Measurements from ENCODE around the gene GJC1. TPM values are rescaled to one million over a fixed set of nuclear protein-coding genes. Genes with fewer than 3 reads are reported as not detected.

Gene GJC1
- total RNA-seq, 6 experiments from 2014 or later, result 47.3 to 71.3 (median 59.3) TPM

DNA sequence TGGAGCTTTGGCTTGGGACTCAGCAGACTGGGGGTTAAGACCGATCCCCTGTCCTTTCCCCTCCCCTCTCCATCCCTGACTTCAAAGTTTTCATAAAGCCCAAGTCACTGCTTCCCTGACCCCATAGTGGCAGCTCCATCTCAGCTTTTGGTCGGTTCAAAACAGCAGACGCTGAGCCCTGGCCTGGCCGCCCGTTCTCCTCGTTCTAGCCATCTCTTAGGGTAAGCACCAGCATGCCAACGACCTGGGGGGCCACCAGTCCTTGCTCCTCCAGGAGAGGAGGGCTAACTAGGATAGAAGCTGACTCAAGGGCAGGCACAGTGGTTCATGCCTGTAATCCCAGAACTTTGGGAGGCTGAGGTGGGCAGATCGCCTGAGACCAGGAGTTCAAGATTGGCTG lies 16.1 kb upstream of the GJC1 start:
- Mint-ChIP-seq H3K27ac (no peak overlapping the region), H3K9me3 (no peaks in the 10 kb centered on the region), H3K27me3 (ENCODE audit: insufficient read depth) (no peaks in the 10 kb centered on the region; the same call in 1 of the 2 replicates)

DNA sequence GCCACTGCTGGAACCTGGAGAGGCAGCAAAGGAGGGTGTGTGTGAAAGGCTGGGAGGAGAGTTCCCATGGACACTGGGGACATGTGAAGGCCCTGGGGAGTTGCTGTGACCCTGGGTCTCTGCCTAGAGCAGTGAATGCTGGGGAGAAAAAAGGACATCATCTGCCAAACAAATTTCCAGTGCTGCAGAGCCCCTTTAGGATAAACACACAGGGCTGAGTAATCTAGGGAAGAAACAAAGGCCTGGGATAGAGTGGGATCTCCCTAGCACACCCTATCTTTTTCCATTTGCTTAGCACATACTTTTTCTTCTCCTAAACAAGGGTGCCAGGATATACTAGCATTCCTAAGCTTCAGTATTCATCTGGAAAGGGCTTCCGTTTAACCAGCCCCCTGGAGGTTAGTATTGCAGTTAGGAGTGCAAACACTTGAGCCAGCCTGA lies 14.3 kb upstream of the GJC1 start:
- H3K9me3 Mint-ChIP-seq, result no peaks in the 10 kb centered on the region
- peaks cover 19% of the 10 kb centered on the region for H3K4me1 Mint-ChIP-seq (ENCODE audit: low read depth)
- H3K27ac Mint-ChIP-seq, result peak overlapping the region; percentile 36; the same call in 1 of the 2 replicates
- TF ChIP-seq, protein P1, sequence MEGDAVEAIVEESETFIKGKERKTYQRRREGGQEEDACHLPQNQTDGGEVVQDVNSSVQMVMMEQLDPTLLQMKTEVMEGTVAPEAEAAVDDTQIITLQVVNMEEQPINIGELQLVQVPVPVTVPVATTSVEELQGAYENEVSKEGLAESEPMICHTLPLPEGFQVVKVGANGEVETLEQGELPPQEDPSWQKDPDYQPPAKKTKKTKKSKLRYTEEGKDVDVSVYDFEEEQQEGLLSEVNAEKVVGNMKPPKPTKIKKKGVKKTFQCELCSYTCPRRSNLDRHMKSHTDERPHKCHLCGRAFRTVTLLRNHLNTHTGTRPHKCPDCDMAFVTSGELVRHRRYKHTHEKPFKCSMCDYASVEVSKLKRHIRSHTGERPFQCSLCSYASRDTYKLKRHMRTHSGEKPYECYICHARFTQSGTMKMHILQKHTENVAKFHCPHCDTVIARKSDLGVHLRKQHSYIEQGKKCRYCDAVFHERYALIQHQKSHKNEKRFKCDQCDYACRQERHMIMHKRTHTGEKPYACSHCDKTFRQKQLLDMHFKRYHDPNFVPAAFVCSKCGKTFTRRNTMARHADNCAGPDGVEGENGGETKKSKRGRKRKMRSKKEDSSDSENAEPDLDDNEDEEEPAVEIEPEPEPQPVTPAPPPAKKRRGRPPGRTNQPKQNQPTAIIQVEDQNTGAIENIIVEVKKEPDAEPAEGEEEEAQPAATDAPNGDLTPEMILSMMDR (IDR thresholded peaks at IDR 0.05), result peak; percentile 40
- no peak for DNase-seq
- H3K4me3 Mint-ChIP-seq, result no peak overlapping the region
- H3K36me3 Mint-ChIP-seq (ENCODE audit: low read depth), result no peaks in the 10 kb centered on the region
- peaks cover 2% of the 10 kb centered on the region for H3K27me3 Mint-ChIP-seq (ENCODE audit: insufficient read depth)

More for the DNA sequence above, 16.1 kb upstream of the GJC1 start:
- Mint-ChIP-seq H3K36me3 (ENCODE audit: low read depth) (peaks cover 11% of the 10 kb centered on the region), H3K4me3 (no peak overlapping the region), H3K4me1 (ENCODE audit: low read depth) (peaks cover 19% of the 10 kb centered on the region)
- TF ChIP-seq, protein P1 (IDR thresholded peaks at IDR 0.05), result no peak
- DNase-seq, result no peak

DNA sequence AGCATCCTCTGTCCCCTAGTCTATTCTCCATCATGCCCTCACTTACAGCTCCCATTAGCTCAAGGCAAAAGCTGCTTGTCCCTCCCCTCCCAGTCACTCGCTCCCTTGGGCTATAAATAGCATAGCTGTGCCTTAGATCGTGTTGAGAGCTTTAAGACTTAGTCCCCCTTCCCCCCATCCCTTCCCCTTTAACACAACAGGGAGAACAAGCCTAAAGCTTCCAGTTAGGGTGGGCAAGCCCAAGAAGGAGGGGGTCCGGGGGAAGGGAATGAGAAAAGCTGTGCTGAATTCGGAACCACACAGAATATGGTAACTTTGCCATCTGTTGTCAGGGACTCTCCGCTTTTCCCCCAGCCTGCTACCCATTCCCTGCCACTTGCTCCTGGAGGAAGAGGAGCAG lies 12.7 kb upstream of the GJC1 start:
- H3K27ac Mint-ChIP-seq, result no peak overlapping the region
- no peaks in the 10 kb centered on the region for H3K9me3 Mint-ChIP-seq
- peaks cover 3% of the 10 kb centered on the region for H3K27me3 Mint-ChIP-seq (ENCODE audit: insufficient read depth)
- no peak for DNase-seq
- H3K36me3 Mint-ChIP-seq (ENCODE audit: low read depth), result no peaks in the 10 kb centered on the region
- H3K4me3 Mint-ChIP-seq, result no peak overlapping the region
- peaks cover 19% of the 10 kb centered on the region for H3K4me1 Mint-ChIP-seq (ENCODE audit: low read depth)
- TF ChIP-seq, protein P1 (IDR thresholded peaks at IDR 0.05), result no peak

DNA sequence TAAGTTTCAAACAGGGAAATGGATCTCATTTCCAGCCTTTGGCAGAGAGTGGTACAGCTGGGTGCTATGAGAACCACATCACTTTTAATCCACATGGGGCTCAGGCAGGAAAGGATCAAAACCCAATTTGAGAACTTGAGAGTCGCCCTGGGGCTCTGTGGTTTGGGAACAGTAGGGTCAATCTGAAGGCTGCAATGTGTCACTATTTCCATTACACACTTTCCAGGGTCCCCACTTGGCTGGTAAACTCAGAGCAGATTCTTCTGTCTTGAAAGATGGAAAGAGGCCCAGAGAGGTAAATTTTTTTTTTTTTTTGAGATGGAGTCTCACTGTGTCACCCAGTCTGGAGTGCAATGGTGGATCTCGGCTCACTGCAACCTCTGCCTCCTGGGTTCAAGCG lies 10.8 kb upstream of the GJC1 start:
- Mint-ChIP-seq H3K36me3 (ENCODE audit: low read depth) (no peaks in the 10 kb centered on the region), H3K27ac (no peak overlapping the region), H3K4me1 (ENCODE audit: low read depth) (peaks cover 19% of the 10 kb centered on the region), H3K27me3 (ENCODE audit: insufficient read depth) (peaks cover 5% of the 10 kb centered on the region; the same call in 1 of the 2 replicates), H3K9me3 (no peaks in the 10 kb centered on the region), H3K4me3 (no peak overlapping the region)
- TF ChIP-seq, protein P1 (IDR thresholded peaks at IDR 0.05), result no peak
- DNase-seq, result no peak

DNA sequence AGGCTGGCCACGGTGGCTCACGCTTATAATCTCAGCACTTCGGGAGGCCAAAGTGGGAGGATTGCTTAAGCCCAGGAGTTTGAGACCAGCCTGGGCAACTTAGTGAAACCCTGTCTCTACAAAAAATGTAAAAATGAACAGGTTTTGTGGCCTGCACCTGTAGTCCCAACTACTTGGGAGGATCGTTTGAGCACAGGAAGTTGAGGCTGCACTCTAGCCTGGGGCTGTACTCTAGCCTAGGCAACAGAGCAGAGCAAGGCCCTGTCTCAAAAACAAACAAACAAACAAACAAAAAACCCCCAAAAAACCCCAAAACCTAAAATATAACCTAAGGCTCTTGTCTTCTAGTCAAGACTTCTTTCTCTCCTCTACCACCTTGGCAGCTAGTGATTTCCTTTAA lies 10.2 kb upstream of the GJC1 start:
- no peak for DNase-seq
- Mint-ChIP-seq H3K9me3 (no peaks in the 10 kb centered on the region), H3K27me3 (ENCODE audit: insufficient read depth) (peaks cover 5% of the 10 kb centered on the region; the same call in 1 of the 2 replicates), H3K4me3 (no peak overlapping the region), H3K36me3 (ENCODE audit: low read depth) (no peaks in the 10 kb centered on the region), H3K27ac (no peak overlapping the region), H3K4me1 (ENCODE audit: low read depth) (peaks cover 19% of the 10 kb centered on the region)
- TF ChIP-seq, protein P1 (IDR thresholded peaks at IDR 0.05), result no peak

DNA sequence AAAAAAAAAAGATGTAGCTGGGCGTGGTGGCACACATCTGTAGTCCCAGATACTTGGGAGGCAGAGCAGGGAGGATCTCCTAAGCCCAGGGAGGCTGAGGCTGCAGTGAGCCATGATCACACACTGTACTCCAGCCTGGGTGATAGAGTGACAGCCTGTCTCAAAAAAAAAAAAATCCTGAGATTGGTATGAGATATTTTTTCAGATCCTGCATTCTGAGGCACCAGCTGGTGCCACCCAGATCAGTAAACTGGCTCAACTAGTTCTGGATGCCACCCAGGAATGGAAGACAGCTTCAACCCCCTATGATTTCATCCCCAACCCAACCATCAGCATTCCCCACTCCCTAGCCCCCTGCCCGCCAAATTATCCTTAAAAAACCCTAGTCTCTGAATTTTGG lies 7.1 kb upstream of the GJC1 start:
- Mint-ChIP-seq H3K4me1 (ENCODE audit: low read depth) (no peaks in the 10 kb centered on the region), H3K4me3 (no peak overlapping the region), H3K36me3 (ENCODE audit: low read depth) (no peaks in the 10 kb centered on the region), H3K27me3 (ENCODE audit: insufficient read depth) (peaks cover 7% of the 10 kb centered on the region; the same call in 1 of the 2 replicates), H3K27ac (no peak overlapping the region), H3K9me3 (no peaks in the 10 kb centered on the region)
- TF ChIP-seq, protein P1 (IDR thresholded peaks at IDR 0.05), result no peak
- no peak for DNase-seq

Data from HFFc6 (cell line).